ENCODE data around the gene PARD6G.
"Not testable (repeated sequence)": the region's sequence is repeated elsewhere in the genome, so short reads cannot be mapped to it uniquely, and the experiment has no call there.

The PARD6G gene

GRCh38 chr18:80241919-80242777 lies 5.2 kb downstream of the PARD6G start:
- DNase-seq (ENCODE audit: low read depth in 3 of 3): no peak

GRCh38 chr18:80239830-80240229 lies 7.5 kb downstream of the PARD6G start:
- no peak for DNase-seq (ENCODE audit: low read depth in 3 of 3)

DNA sequence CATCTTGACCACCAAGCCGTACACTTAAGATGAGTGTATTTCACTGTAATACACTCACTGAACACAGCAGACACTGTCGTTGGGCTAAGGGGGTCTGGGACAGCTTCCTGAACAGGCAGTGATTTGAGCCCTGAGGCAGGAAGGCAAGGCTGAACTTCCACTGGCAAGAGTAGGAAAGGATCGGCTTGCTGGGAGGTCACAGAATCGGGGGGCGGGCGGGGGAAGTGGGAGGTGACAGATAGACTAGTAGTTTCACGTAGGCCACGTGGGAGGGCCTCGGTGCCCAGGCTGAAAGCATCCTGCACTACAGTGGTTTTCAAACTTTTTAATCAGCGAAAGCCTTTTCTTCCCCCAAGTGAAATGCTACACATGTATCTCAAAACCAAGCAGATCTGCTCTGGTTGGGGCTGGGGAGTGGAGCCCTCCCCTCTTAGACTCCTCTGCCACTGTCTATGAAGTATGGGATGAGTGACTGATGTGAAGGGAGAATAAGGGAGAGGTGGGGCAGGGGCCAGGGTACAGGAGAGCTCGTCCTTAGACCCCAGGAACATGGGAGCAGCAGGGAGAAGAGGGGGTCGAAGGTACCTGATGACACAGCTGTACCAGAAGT lies 8.6 kb downstream of the PARD6G start:
- no peak for DNase-seq (ENCODE audit: low read depth in 3 of 3)

DNA sequence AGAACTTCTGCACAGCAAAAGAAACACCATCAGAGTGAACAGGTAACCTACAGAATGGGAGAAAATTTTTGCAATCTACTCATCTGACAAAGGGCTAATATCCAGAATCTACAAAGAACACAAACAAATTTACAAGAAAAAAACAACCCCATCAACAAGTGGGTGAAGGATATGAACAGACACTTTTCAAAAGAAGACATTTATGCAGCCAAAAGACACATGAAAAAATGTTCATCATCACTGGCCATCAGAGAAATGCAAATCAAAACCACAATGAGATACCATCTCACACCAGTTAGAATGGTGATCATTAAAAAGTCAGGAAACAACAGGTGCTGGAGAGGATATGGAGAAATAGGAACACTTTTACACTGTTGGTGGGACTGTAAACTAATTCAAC lies 9.8 kb downstream of the PARD6G start:
- DNase-seq (ENCODE audit: low read depth in 3 of 3): not testable (repeated sequence)

DNA sequence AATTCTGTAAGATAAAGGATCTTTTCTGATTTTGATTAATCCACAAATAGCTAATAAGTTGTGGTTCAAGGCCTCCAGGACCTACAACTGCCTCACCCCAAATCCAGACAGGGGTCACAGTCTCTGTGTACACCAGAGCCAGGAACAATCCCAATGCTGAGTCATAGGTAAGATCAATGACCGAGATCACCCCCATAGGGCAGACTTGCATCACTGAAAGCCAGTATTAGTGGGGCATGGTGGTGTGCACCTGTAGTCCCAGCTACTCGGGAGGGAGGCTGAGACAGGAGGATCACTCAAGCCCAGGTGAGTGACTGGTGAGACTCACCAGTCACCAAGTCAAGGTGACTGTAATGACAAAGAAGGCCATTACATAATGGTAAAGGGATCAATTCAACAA lies 12.9 kb downstream of the PARD6G start:
- DNase-seq (ENCODE audit: low read depth in 3 of 3): no peak

GRCh38 chr18:80233899-80234298 lies 13.4 kb downstream of the PARD6G start:
- no peak for DNase-seq (ENCODE audit: low read depth in 3 of 3)

DNA sequence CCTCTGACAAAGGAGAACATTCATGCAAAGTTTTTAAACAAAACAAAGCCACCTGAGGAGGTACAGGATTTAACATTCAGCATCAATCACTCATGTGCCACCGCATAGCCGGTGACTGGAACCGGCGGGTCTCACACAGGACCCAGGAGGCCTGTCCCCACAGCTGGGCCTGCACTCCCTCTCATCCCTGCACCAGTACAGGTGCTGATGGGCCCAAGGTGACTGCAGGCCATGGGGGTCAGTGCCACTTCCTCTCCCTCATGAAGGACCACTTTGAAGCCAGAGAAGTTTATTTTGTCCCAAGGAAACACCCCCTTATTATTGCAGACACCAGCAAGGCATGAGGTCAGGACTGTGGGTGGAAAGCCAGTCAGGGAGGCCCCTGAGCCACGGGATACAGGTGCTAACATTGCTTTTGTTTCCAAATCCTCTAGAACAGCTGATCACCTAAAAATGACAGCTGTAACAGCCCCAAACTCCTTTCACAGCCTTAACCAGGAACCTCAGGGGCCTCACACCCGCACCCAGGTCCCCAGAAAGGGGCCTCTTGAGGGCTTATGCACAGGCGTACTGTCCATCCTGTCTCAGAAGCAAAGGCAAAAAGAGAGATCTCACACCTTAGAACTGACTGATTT lies 14.0 kb downstream of the PARD6G start:
- DNase-seq (ENCODE audit: low read depth in 3 of 3): no peak

GRCh38 chr18:80232710-80233109 lies 14.6 kb downstream of the PARD6G start:
- no peak for DNase-seq (ENCODE audit: low read depth in 3 of 3)

DNA sequence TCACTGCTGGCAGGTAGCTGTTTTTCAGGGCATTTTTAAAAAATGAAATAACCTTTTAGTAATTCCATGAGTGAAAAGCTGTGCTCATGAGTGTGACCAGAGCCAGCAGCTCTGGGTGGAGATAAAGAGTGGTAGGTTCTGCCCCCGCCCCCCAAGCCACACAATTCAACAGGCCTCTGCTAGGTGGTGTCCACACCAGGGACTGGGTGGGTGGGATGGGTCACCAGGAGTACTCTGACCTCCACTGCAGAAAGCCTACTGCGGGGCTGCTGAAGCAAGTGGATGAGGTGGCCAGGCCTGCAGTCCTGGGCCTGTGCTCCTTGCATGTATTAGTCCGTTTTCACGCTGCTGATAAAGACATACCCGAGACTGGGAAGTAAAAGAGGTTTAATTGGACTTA lies 15.3 kb downstream of the PARD6G start:
- no peak for DNase-seq (ENCODE audit: low read depth in 3 of 3)

- DNase-seq (ENCODE audit: low read depth in 3 of 3): no peak
Observed at GRCh38 chr18:80231616-80232015, 15.7 kb downstream of the PARD6G start.

GRCh38 chr18:80231151-80231550 lies 16.2 kb downstream of the PARD6G start:
- no peak for DNase-seq (ENCODE audit: low read depth in 3 of 3)

DNA sequence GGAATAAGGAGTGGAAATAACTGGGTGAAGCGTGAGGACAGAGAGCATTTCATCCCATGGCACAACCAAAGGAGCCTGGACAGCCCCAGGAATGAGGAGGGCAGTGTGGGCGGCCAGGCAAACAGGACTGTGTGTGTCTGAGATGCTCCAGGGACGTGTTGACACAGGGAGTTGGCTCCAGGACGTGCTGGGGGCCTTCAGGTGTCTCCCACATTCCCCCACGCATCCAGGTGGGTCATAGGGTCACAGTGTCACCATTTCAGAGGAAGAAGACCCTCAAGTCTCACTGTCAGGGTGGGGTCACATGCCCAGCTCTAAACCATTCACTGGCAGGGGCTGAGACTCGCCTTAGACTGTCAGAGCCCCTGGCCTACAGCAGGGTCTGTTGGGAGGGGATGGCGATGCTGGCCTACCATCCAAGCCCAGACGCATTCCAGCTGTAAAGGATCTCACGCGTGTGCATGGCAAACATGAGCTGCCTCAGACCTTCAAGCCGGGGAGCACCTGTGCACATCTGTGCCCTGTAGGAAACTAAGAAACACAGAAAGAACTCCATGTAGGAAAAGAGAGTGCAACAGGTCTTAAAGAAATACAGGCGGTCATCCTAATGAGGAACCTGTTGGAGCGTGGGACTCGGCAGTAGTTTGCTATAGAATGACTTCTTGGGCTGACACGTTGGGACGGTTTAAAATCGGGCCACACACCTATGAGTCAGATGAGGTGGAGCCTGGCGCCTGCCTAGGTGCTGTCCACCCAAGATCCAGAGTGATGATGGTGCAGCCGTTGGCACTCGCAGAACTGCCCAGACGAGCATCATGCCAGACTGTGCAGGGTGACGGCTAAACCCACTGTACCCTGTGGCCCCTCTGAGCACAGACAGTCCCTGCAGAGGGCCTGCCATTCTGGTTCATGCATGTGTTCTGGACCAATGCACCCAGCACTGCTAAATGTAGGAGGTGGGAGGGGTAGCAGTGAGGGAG lies 17.3 kb downstream of the PARD6G start:
- no peak for DNase-seq (ENCODE audit: low read depth in 3 of 3)

GRCh38 chr18:80229363-80229762 lies 18.0 kb downstream of the PARD6G start:
- no peak for DNase-seq (ENCODE audit: low read depth in 3 of 3)

DNA sequence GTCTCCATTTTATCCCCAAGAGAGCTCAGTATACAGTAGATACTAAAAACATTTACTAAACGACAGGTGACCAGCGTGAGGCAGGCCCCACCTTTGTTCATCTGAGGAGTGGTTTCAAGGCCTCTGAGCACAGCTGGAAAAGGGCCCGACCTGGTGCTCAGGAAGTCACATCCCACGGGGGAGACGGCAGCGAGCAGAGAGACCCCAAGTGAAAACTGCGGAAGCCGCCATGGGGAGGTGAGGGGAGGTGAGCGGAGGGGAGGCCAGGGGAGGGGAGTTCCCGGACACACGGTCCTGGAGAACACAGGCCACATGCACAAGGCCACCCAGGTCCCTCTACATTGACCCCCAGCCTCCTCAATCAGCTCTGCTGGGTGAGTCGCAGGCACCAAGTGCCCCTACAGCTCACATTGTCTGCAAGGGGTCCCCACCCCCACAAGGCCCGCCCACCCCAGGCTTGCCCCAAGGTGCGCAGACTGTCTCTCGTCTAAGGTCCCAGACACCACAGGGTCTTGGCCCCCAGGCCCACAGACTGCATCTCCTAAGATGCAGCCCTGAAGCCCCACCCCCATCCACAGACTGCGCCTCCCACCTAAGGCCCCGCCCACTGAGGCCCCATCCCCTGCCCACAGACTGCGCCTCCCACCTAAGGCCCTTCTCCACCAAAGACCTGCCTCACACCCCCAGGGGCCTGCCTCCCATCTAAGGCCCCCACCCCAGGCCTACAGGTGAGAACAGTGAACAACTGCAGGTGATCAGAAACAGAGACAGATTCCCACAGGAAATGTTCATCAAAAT lies 19.1 kb downstream of the PARD6G start:
- DNase-seq (ENCODE audit: low read depth in 3 of 3): no peak

DNA sequence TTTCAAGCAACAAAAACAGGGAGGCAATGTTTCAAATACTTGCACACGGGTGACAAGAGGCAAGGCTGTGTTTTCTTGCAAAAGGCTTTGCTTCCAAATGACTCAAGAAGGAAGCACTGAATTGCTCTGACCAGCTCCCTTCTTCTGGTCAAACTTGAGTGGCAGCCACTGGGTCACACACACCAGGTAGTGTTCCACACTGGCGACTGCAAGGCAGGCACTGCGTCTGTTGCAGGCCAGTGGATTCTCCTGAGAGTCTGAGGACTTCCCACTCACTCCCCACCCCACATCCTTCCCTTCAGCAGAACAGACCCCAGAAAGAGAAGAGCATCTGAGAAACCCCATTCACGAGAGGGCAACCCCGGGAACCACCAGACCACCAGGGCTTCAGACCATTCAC lies 19.8 kb downstream of the PARD6G start:
- no peak for DNase-seq (ENCODE audit: low read depth in 3 of 3)

GRCh38 chr18:80225685-80226084 lies 21.6 kb downstream of the PARD6G start:
- DNase-seq (ENCODE audit: low read depth in 3 of 3): no peak

DNA sequence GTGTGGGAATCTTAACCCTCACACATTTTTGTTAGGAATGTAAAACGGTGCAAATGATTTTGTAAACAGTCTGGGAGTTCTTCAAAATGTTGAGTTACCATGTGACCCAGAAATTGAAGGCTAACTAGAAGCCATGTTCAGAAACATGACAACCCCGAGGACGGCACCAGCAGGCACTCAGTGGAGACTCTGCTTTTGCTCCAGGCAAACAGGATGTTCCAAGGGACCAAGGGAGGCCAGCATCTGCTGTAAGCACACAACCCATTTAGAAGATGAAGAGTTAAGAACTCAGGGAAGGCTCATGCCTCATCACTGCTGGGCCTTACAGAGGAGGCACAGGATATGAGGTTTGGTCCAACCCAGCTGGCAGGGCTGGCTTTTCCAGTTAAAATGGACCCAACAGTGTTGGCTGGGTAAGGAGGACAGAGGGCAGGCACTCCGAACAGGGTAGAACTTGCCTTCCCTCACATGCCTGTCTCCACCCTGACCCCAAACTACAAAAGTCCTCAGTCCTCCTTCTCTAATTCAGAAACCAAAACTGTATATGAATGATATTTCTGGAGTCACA lies 23.6 kb downstream of the PARD6G start:
- no peak for DNase-seq (ENCODE audit: low read depth in 3 of 3)

DNA sequence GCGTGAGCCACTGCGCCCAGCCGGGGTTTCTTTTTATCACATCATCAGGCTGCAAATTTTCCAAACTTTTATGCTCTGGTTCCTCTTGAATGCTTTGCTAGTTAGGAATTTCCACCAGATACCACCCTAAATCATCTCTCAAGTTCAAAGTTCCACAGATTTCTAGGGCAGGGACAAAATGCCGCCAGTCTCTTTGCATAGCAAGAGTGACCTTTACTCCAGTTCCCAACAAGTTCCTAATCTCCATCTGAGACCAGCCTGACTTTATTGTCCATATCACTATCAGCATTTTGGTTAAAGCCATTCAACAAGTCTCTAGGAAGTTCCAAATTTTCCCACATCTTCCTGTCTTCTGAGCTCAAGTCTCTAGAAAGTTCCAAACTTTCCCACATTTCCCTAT lies 27.8 kb downstream of the PARD6G start:
- DNase-seq (ENCODE audit: low read depth in 3 of 3): not testable (repeated sequence)

GRCh38 chr18:80218341-80219227 lies 28.7 kb downstream of the PARD6G start:
- DNase-seq (ENCODE audit: low read depth in 3 of 3): no peak

- DNase-seq (ENCODE audit: low read depth in 3 of 3): no peak
Observed at GRCh38 chr18:80213182-80213581, 34.1 kb downstream of the PARD6G start.
